Activated T-cell treated with anti-CD3 and anti-CD28 coated beads, Interleukin-2, amount 50 U/mL, for 24 hours (primary cell): Measurements from ENCODE around the gene DDI1.

ENCODE experiments used
- DNase-seq: peaks from one replicate; pipeline ENCODE4 v3.0.0-alpha.2; 2020
- H3K27ac Mint-ChIP-seq: 2 replicates; pipeline ENCODE4 v1.8.0; 2020; ENCODE audit warnings: mild to moderate bottlenecking, mixed read lengths
- H3K27me3 Mint-ChIP-seq: 2 replicates; pipeline ENCODE4 v1.8.0; 2020; ENCODE audit warnings: mixed read lengths
- H3K36me3 Mint-ChIP-seq: 2 replicates; pipeline ENCODE4 v1.8.0; 2020; ENCODE audit warnings: low read depth, mixed read lengths
- H3K4me1 Mint-ChIP-seq: 2 replicates; pipeline ENCODE4 v1.8.0; 2020; ENCODE audit warnings: low read depth, mixed read lengths
- H3K4me3 Mint-ChIP-seq: 2 replicates; pipeline ENCODE4 v1.8.0; 2020; ENCODE audit warnings: mild to moderate bottlenecking, moderate library complexity, mixed read lengths
- H3K9me3 Mint-ChIP-seq: 2 replicates; pipeline ENCODE4 v1.8.0; 2020; ENCODE audit warnings: mixed read lengths

DDI1 gene

DNA sequence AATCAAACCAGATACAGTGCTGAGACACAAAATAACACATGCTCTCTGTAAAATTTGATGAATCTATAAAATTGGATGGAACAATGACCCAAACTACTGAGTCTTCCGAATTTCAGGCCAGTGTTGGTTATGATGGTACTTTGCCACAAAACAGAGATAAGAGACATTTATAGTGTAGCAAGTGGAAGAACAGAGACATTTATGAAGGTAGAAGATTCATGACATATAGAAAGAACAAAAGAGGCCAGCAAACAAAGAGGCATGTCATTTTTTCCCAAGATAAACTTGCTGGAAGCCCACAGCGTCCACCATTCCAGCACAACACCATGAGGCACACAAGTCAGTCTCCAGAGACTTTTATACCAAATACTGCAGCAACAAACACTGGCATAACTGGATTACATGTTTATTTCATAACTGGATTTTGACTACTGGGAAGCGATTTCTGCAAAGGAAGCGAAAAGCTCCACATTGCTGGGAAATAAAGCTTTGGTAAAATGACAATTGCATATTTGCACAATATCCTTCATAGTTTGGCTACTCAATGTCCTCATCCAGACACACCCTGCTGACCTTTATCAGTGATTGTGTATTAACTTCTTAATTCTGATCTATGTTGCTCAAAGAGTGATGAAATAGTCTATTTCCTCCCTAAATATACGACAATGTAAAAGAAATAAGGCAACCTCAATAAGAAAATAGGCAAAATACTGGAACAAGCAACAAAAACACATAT lies 17.5 kb downstream of the DDI1 start:
- H3K27me3 Mint-ChIP-seq = peaks cover 2% of the 10 kb centered on the region
- DNase-seq = no peak
- H3K9me3 Mint-ChIP-seq = no peaks in the 10 kb centered on the region
- no peaks in the 10 kb centered on the region for H3K4me1 Mint-ChIP-seq
- no peaks in the 10 kb centered on the region for H3K36me3 Mint-ChIP-seq
- H3K4me3 Mint-ChIP-seq = no peak overlapping the region
- no peak overlapping the region for H3K27ac Mint-ChIP-seq

DNA sequence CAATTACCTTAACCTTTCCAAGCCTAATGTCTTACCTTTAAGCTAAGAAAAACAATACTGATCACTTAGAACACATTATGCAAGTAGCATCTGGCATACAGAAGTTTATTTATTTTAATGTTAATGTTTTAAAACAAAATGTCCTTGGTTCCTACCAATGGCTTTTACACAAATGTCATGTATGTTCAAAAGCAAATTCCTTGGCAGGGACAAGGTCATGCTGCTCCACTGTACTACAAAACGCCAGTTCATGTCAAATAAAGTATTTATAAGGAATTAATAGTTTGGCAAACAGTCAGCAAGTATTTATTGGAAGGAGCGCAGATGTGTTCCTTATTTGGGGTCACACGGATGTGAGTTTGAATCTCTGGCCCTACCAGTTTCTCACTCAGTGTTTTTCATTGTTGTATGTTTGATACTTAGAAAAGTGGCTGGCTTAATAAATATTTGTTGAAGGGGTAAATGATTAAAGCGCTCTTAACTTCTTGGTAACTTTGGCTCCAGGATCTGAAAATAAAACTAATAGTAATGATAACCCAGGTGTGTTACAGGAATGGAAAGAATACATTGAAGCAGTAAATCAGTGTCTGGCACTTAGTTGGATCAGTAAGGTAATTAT lies 18.6 kb downstream of the DDI1 start:
- H3K27me3 Mint-ChIP-seq = peaks cover 2% of the 10 kb centered on the region
- no peak overlapping the region for H3K4me3 Mint-ChIP-seq
- H3K36me3 Mint-ChIP-seq = no peaks in the 10 kb centered on the region
- no peaks in the 10 kb centered on the region for H3K9me3 Mint-ChIP-seq
- H3K4me1 Mint-ChIP-seq = no peaks in the 10 kb centered on the region
- no peak for DNase-seq
- H3K27ac Mint-ChIP-seq = no peak overlapping the region

DNA sequence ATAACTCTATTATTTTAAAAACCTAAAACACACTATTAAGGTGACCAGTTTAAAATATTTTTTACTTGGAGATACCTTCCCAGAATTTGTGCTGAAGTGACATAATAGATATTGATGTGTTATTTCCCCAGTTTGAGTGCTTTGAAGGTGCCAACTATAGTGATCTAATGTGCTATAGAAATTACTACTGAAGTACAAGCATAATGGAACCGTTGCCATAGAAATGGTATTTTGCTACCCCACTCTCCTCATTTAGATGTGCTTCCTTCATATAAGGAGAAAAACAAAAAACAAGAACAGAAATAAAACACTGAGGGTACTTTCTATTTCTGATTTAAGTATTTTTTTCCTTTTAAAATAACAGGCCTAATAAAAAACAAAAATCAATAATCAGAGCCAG lies 19.2 kb downstream of the DDI1 start:
- Mint-ChIP-seq H3K4me3 (no peak overlapping the region), H3K27me3 (peaks cover 2% of the 10 kb centered on the region), H3K27ac (no peak overlapping the region), H3K9me3 (no peaks in the 10 kb centered on the region), H3K4me1 (no peaks in the 10 kb centered on the region), H3K36me3 (no peaks in the 10 kb centered on the region)
- no peak for DNase-seq

DNA sequence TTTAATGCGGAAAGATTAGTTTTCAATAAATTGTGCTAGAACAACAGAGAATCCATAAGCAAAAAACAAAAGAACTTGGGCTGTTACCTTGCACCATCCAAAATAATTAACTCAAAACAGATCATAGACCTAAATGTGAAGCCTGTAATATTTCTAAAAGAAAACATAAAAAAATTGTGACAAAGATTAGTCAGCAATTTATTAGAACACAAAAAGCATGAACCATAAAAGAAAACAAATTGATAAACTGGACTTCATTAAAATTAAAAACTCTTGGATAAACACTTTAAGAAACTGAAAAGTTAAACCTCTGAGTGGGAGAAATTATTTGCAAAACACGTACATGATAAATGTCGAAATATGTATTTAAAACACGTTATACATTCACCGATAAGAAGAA lies 21.5 kb downstream of the DDI1 start:
- DNase-seq = no peak
- H3K9me3 Mint-ChIP-seq = no peaks in the 10 kb centered on the region
- peaks cover 2% of the 10 kb centered on the region for H3K27me3 Mint-ChIP-seq
- H3K27ac Mint-ChIP-seq = no peak overlapping the region
- no peaks in the 10 kb centered on the region for H3K36me3 Mint-ChIP-seq
- H3K4me1 Mint-ChIP-seq = no peaks in the 10 kb centered on the region
- H3K4me3 Mint-ChIP-seq = no peak overlapping the region

DNA sequence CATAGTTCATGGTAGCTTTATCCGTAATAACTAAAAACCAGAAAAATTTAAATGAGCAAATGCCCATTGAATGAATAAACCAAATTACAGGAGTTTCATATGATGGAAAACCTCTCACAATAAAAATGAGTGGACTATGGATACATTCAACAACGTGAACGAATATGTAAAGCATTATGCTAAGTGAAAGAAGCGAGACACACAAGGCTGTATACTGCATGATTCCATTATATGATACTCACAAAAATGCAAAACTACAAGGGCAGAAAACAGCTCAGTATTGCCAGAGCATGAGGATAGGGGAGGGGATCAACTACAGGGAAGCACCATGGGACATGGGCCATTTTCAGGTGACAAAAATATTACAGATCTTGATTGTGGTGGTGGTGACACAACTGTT lies 22.2 kb downstream of the DDI1 start:
- no peaks in the 10 kb centered on the region for H3K36me3 Mint-ChIP-seq
- H3K27ac Mint-ChIP-seq = no peak overlapping the region
- H3K27me3 Mint-ChIP-seq = peaks cover 2% of the 10 kb centered on the region
- H3K4me1 Mint-ChIP-seq = no peaks in the 10 kb centered on the region
- no peak for DNase-seq
- no peak overlapping the region for H3K4me3 Mint-ChIP-seq
- H3K9me3 Mint-ChIP-seq = no peaks in the 10 kb centered on the region

DNA sequence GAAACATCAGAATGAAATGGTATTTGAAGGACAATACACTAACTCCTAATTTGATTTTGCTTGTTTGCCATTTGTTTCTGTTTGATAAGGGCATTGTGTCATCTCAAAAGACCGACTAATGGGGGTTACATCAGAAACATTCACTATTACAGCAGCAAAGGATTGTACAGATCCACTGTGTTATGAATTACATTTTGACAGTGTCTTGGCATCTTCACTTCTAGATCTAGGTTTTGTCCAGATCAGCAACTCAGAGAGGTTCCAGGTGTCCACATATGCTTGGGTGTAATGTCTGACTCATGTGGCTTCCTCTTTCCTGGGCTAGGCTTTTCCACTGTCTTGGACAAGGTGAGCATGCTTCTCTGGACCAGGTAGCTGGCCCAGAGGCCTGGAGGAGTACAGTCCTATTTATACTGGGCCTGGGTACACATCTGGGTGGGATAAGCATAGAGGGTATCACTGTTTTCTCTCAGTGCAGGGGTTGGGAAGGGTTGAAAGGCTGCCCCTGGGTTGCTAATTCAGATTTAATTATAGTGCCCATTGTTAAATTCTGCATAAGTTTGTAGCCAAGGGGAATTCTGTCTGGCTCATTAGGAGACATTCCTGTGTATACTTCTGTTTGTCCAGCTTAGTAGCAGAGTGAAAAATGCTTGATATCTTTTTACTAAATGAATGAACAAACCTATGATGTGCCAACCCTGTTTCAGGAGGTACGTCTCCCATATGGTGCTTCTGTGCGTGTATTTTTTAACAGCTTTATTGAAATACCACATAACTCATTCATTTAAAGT lies 23.8 kb downstream of the DDI1 start:
- Mint-ChIP-seq H3K27me3 (no peaks in the 10 kb centered on the region), H3K4me1 (no peaks in the 10 kb centered on the region), H3K36me3 (no peaks in the 10 kb centered on the region), H3K4me3 (no peak overlapping the region), H3K27ac (no peak overlapping the region), H3K9me3 (no peaks in the 10 kb centered on the region)
- DNase-seq = no peak

DNA sequence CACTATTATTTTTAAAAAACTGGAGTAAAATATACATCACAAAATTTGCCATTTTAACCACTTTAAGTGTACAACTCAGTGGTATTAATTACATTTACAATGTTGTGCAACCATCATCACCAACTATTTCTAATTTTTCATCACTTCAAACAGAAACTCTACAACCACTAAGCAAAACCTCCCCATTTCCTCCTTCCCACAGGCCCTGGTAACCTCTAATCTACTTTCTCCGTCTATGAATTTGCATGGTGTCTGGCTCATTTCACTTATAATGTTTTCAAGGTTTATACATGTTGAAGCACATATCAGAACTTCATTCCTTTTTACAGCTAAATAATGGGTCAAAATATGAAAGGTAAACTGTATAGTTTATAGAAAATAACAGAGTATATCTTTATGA lies 24.4 kb downstream of the DDI1 start:
- Mint-ChIP-seq H3K4me3 (no peak overlapping the region), H3K36me3 (no peaks in the 10 kb centered on the region), H3K27ac (no peak overlapping the region), H3K4me1 (no peaks in the 10 kb centered on the region), H3K9me3 (no peaks in the 10 kb centered on the region), H3K27me3 (no peaks in the 10 kb centered on the region)
- DNase-seq = no peak

DNA sequence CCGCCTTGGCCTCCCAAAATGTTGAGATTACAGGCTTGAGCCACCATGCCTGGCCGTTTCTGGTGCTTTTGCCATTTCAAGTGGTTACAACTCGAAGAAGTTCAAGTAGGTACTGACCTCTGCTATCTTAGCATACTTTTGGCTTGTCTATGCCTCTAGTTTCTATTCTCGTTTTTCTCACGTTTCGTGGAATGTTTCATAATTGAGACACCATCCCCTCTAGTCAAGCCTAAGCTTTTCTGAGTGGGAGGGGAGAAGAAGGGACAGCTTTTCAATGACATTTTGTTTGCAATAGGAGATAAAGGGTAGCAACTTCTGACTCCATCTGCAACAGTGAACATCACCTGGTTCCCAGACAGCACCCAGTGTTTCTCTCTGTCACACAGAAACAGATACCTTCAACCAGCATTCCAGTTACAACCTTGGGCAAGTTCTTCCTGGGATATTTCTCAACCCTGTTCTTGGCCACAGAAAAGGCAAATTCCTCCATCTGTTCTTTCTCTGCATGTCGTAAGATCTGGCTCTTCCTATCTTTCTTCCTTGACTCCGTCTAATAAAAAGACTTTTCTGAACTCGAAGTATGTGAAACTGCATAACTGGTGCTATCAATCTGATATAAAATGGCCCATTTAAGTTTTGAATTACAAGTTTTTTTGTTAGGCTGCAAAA lies 25.5 kb downstream of the DDI1 start:
- H3K27ac Mint-ChIP-seq = no peak overlapping the region
- no peak for DNase-seq
- no peaks in the 10 kb centered on the region for H3K36me3 Mint-ChIP-seq
- no peak overlapping the region for H3K4me3 Mint-ChIP-seq
- no peaks in the 10 kb centered on the region for H3K27me3 Mint-ChIP-seq
- no peaks in the 10 kb centered on the region for H3K4me1 Mint-ChIP-seq
- no peaks in the 10 kb centered on the region for H3K9me3 Mint-ChIP-seq

DNA sequence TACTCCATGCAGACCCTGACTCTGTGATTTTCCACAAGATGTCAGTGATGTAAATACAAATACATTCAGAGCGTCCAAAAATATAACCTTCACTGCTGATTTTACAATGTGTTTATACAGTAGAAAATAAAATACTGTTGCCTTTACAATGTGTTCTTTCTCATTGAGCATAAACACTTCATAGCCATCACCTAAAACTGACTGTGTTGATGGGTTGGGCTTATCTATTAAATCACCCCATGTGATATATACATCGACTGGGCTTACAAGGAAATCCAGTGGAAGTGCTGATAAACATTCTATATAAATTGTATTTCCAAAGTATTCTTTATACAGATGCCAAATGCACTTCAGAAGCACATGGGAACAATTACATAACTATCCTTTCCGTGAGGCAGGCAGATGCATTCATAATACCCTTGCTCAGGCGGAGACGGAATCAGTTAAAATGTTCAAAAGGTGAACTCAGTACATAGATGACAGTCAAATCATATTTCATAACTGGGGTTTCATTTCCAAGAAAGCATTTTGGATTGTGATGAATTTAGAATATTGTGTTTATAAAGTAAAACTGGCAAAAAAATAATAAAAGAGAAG lies 27.7 kb downstream of the DDI1 start:
- Mint-ChIP-seq H3K4me3 (no peak overlapping the region), H3K4me1 (no peaks in the 10 kb centered on the region), H3K36me3 (no peaks in the 10 kb centered on the region), H3K27me3 (no peaks in the 10 kb centered on the region), H3K9me3 (no peaks in the 10 kb centered on the region), H3K27ac (no peak overlapping the region)
- no peak for DNase-seq

DNA sequence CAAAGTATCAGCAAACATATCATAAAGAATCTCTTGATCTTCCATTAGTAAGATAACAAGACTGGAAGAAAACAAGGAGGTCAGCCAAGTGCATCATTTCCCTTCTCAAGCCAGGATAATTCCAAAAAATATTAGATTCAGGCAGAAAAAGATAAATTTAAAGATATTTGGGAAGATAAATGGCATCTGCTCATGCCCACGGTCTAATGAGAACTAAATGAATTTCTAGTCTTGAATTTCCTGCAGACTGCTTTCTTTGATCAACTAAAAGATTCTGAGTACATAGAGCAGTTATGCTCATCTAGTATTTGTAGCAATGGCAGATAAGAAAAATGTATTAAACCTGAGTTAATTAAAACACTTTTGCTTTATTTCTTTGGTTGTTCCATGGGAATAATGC lies 31.1 kb downstream of the DDI1 start:
- Mint-ChIP-seq H3K4me1 (no peaks in the 10 kb centered on the region), H3K27ac (no peak overlapping the region), H3K4me3 (no peak overlapping the region), H3K9me3 (no peaks in the 10 kb centered on the region), H3K27me3 (no peaks in the 10 kb centered on the region), H3K36me3 (no peaks in the 10 kb centered on the region)
- DNase-seq = no peak

DNA sequence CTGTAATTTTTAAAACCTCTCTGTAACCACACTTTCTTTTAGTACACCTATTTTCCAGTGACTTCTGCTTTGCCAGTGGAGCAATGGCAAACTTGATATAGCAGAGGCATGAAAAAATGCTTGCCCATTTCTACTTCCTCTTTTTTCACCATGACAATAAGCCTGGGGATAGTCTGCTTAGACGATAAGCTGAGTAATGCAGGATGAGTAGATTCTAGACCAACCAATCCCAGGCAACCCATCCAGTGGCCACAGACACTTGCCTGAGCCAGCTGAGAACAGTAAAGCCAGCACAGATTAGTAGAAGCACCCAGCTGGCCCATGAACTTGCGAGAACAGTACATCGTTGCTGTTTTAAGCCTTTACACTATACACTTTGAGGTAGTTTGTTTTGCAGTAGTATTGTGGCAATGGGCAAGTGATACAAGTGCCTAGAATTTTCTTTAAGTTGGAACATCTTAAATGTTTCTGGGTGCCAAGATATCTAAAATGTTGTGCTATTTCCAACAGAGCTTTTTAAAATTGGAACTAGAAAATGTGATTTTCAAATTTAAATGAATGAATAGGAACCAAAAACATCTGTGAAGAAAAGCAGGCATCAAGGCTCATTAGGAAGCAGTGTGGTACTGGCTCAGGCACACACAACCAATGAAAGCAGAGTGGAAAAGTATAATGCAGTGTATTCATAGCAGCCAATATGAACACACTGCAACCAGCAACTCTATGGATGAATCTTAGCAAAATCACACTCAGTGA lies 37.7 kb downstream of the DDI1 start:
- no peaks in the 10 kb centered on the region for H3K9me3 Mint-ChIP-seq
- no peak overlapping the region for H3K4me3 Mint-ChIP-seq
- no peak overlapping the region for H3K27ac Mint-ChIP-seq
- no peak for DNase-seq
- H3K4me1 Mint-ChIP-seq = no peaks in the 10 kb centered on the region
- H3K36me3 Mint-ChIP-seq = no peaks in the 10 kb centered on the region
- H3K27me3 Mint-ChIP-seq = no peaks in the 10 kb centered on the region

DNA sequence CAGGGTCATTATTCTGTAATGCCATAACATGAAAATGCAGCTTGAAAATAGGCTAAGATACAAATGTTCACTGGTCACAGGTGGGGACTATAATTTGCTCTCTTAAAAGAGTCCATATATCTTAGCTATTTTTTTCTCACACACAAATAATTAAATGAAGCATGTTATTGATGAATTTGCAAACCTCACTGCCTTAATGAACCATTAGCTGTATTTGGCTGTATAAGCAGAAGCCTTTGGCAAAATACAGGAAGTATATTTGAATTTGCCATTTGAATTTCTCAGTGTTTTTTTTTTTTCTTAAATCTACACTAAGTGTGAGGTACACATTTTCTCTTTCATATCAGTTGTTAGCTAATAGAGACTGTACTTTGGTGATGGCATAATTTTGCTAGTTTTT lies 38.7 kb downstream of the DDI1 start:
- no peaks in the 10 kb centered on the region for H3K36me3 Mint-ChIP-seq
- no peak for DNase-seq
- no peaks in the 10 kb centered on the region for H3K27me3 Mint-ChIP-seq
- H3K4me3 Mint-ChIP-seq = no peak overlapping the region
- no peak overlapping the region for H3K27ac Mint-ChIP-seq
- H3K9me3 Mint-ChIP-seq = no peaks in the 10 kb centered on the region
- no peaks in the 10 kb centered on the region for H3K4me1 Mint-ChIP-seq

DNA sequence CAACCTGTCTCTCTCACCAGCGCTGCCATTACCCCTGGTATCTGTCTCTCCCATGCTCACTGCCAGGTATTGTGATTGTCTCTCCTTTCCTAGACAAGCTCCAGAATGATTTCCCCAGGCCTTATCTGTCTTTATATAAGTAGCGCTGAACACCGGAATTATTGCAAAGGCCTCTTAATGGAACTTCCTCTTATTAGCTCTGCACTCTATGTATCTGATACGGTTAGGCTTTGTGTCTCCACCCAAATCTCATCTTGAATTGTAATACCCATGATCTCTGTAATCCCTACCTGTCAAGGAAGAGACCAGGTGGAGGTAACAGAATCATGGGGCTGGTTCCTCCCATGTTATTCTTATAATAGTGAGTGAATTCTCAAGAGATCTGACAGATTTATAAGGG lies 39.3 kb downstream of the DDI1 start:
- H3K36me3 Mint-ChIP-seq = no peaks in the 10 kb centered on the region
- H3K27ac Mint-ChIP-seq = no peak overlapping the region
- H3K9me3 Mint-ChIP-seq = no peaks in the 10 kb centered on the region
- no peaks in the 10 kb centered on the region for H3K27me3 Mint-ChIP-seq
- no peaks in the 10 kb centered on the region for H3K4me1 Mint-ChIP-seq
- H3K4me3 Mint-ChIP-seq = no peak overlapping the region
- DNase-seq = no peak

DNA sequence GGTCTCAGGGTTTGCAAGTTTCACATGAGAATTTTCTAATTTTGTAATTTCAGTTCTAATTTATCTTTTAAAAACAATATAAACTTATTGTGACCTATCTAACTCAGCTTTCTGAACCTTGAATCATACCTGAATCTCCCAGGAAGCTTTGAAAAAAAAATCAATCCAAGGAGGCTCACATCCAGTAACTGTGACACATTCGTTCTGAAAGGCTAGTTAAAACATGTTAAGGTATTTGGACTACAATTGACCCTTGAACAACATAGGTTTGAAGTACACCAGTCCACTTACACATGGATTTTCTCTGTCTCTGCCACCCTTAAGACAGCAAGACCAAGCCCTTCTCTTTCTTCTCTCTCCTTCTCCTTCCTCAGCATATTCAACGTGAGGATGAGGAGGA lies 40.0 kb downstream of the DDI1 start:
- H3K4me3 Mint-ChIP-seq = no peak overlapping the region
- no peaks in the 10 kb centered on the region for H3K9me3 Mint-ChIP-seq
- H3K27me3 Mint-ChIP-seq = no peaks in the 10 kb centered on the region
- no peak for DNase-seq
- no peaks in the 10 kb centered on the region for H3K4me1 Mint-ChIP-seq
- H3K36me3 Mint-ChIP-seq = no peaks in the 10 kb centered on the region
- no peak overlapping the region for H3K27ac Mint-ChIP-seq
